Measurements from ENCODE around the gene DYSF. TPM values are rescaled to one million over a fixed set of nuclear protein-coding genes. Genes with fewer than 3 reads are reported as not detected.

Gene DYSF
- total RNA-seq, 1 donor from 2014 or later = 42.8 TPM

DNA sequence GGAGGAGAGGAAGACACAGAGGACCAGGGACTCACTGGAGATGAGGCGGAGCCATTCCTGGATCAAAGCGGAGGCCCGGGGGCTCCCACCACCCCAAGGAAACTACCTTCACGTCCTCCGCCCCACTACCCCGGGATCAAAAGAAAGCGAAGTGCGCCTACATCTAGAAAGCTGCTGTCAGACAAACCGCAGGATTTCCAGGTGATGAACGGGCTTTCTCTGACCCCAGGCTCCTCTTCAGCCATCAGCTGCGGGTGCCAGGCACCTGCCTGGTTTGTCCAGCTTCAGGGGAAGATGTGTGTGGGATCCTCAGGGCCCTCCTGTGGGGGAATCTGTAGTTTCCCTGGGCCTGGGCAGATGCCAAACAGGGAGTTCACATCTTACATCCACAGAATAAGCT lies 60.4 kb downstream of the DYSF start:
- DNase-seq (ENCODE audit: low read depth) = no peak

GRCh38 chr2:71516253-71516888 lies 63.0 kb downstream of the DYSF start:
- Histone ChIP-seq H3K27me3 (ENCODE audit: control insufficient read depth, insufficient read depth, low read length) (no peaks in the 10 kb centered on the region), H3K36me3 (ENCODE audit: control insufficient read depth, insufficient read depth, low read length) (no peaks in the 10 kb centered on the region), H3K4me3 (ENCODE audit: low read depth, low read length) (no peak overlapping the region)
- DNase-seq (ENCODE audit: low read depth) = no peak
- TF ChIP-seq, protein P1, sequence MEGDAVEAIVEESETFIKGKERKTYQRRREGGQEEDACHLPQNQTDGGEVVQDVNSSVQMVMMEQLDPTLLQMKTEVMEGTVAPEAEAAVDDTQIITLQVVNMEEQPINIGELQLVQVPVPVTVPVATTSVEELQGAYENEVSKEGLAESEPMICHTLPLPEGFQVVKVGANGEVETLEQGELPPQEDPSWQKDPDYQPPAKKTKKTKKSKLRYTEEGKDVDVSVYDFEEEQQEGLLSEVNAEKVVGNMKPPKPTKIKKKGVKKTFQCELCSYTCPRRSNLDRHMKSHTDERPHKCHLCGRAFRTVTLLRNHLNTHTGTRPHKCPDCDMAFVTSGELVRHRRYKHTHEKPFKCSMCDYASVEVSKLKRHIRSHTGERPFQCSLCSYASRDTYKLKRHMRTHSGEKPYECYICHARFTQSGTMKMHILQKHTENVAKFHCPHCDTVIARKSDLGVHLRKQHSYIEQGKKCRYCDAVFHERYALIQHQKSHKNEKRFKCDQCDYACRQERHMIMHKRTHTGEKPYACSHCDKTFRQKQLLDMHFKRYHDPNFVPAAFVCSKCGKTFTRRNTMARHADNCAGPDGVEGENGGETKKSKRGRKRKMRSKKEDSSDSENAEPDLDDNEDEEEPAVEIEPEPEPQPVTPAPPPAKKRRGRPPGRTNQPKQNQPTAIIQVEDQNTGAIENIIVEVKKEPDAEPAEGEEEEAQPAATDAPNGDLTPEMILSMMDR (IDR thresholded peaks at IDR 0.05; ENCODE audit: insufficient read depth, low read length, poor library complexity, severe bottlenecking) = no peak

More for the DNA sequence above, 60.4 kb downstream of the DYSF start:
- Histone ChIP-seq H3K27me3 (ENCODE audit: control insufficient read depth, insufficient read depth, low read length) (no peaks in the 10 kb centered on the region), H3K4me3 (ENCODE audit: low read depth, low read length) (no peak overlapping the region), H3K36me3 (ENCODE audit: control insufficient read depth, insufficient read depth, low read length) (no peaks in the 10 kb centered on the region)
- TF ChIP-seq, protein P1 (IDR thresholded peaks at IDR 0.05; ENCODE audit: insufficient read depth, low read length, poor library complexity, severe bottlenecking) = no peak

DNA sequence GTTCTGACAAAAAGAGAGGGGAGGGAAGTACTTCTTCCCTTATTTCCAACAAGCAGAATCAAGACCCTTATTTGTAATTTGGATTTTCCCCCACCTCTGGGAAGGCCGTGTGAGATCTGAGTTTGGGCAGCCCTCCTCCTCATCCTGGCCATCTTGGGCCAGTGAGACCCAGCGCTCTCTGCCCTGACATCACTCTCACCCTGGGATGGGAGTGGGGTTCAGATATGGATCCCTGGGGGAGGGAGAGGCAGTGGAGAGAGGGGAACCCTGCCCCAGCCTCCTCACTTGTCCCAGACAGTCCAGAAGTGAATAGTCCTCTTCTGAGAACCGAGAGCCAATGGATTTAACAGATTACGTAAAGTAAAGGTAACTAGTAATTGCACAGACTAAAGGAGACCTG lies 64.5 kb downstream of the DYSF start:
- DNase-seq (ENCODE audit: low read depth) = no peak
- peaks cover 1% of the 10 kb centered on the region for H3K36me3 ChIP-seq (ENCODE audit: control insufficient read depth, insufficient read depth, low read length)
- H3K4me3 ChIP-seq (ENCODE audit: low read depth, low read length) = no peak overlapping the region
- H3K27me3 ChIP-seq (ENCODE audit: control insufficient read depth, insufficient read depth, low read length) = no peaks in the 10 kb centered on the region
- TF ChIP-seq, protein P1 (IDR thresholded peaks at IDR 0.05; ENCODE audit: insufficient read depth, low read length, poor library complexity, severe bottlenecking) = no peak

DNA sequence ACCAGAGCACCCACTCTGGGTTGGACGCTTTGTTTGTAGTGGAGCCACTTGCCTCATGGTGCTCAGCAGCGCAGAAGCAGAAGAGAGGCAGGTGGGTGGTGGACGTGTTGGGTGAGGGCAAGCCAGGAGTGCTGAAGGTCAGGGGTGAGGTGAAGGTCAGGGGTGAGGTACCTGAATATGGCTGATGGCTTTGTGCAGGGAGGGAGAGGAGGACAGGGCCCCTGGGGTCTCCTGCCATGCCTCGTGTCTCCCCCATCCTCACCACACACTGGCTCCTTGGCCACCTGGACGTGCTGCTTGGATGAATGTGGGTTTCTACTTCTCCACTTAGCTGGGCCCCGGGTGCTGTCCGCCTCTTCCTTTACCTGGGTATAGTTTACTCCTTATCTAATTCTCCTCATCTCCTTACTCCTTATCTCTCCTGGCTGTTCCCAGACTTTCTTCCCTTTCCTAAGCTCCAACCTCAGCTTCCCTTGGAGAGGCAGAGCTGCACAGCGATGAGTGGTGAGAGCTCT lies 68.1 kb downstream of the DYSF start:
- DNase-seq (ENCODE audit: low read depth) = no peak
- no peak overlapping the region for H3K4me3 ChIP-seq (ENCODE audit: low read depth, low read length)
- H3K36me3 ChIP-seq (ENCODE audit: control insufficient read depth, insufficient read depth, low read length) = peaks cover 3% of the 10 kb centered on the region
- TF ChIP-seq, protein P1 (IDR thresholded peaks at IDR 0.05; ENCODE audit: insufficient read depth, low read length, poor library complexity, severe bottlenecking) = no peak
- no peaks in the 10 kb centered on the region for H3K27me3 ChIP-seq (ENCODE audit: control insufficient read depth, insufficient read depth, low read length)

GRCh38 chr2:71524476-71524875 lies 71.1 kb downstream of the DYSF start:
- TF ChIP-seq, protein P1 (IDR thresholded peaks at IDR 0.05; ENCODE audit: insufficient read depth, low read length, poor library complexity, severe bottlenecking) = no peak
- Histone ChIP-seq H3K27me3 (ENCODE audit: control insufficient read depth, insufficient read depth, low read length) (no peaks in the 10 kb centered on the region), H3K4me3 (ENCODE audit: low read depth, low read length) (no peak overlapping the region), H3K36me3 (ENCODE audit: control insufficient read depth, insufficient read depth, low read length) (peaks cover 3% of the 10 kb centered on the region)
- no peak for DNase-seq (ENCODE audit: low read depth)

DNA sequence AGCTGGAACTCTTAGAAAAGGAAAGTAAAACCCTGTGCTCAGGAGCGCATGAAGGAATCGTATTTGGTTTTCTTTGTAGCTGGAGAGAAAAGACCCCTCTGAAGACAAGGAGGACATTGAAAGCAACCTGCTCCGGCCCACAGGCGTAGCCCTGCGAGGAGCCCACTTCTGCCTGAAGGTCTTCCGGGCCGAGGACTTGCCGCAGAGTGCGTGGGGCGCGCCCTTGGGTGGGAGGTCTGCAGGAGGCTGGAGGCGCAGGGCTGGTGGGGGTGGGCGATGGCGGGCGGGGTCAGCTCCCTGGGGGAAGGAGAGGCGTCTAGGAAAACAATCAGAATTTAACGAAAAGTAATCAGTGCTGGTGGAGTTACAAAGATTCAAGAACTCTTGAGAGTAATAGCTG lies 72.8 kb downstream of the DYSF start:
- H3K27me3 ChIP-seq (ENCODE audit: control insufficient read depth, insufficient read depth, low read length) = no peaks in the 10 kb centered on the region
- no peak overlapping the region for H3K4me3 ChIP-seq (ENCODE audit: low read depth, low read length)
- no peak for DNase-seq (ENCODE audit: low read depth)
- TF ChIP-seq, protein P1 (IDR thresholded peaks at IDR 0.05; ENCODE audit: insufficient read depth, low read length, poor library complexity, severe bottlenecking) = no peak
- H3K36me3 ChIP-seq (ENCODE audit: control insufficient read depth, insufficient read depth, low read length) = peaks cover 3% of the 10 kb centered on the region
